ENCODE results near the gene SIAH2. TPM values are rescaled to one million over a fixed set of nuclear protein-coding genes. Genes with fewer than 3 reads are reported as not detected.
A peak's percentile ranks its signal among the peaks of the same experiment; 100 is the strongest.

The SIAH2 gene
- total RNA-seq, 1 donor = 30.2 TPM

DNA sequence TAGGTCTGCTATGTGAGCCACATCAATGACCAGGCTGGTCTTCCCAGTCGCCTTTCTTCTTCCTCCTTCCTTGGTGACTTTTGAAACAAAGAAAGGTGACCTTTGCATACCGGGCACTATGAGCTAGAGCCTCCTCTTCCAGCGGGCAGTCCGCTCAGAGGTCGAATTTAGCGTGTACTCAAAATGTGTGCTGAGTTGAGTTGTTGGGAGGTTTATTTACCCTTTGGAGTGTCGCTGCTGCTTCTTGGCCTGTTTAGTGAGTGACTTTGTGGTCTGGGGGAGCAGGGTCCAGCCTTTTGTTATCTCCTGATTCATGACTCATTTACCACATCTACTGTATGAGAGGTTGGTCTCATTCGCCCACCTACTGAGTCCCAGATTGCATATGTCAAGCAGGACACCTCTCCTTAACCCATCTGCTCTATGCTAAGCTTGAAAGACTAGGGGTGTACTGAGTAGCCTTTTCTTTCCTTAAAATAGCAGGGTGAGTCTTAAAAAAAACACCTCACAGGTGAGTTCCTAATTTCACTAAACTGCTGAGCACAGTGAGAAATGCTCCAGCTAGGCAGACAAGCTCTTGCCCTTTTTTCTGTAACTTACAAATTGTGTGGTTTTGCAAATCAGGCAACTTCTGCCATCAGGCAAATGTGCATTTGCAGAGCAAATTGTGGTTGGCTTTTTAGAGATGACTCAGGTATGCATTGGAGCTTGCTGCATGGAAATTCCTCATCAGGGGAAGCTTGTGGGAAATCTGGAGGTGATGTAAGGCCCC, 3.2 kb upstream of the SIAH2 start:
- no peak for TF ChIP-seq CTCF (IDR thresholded peaks at IDR 0.05; ENCODE audit: insufficient read depth, low read depth, low read length)
- H3K4me3 ChIP-seq (ENCODE audit: low read depth, low read length) = no peak overlapping the region
- no peak for DNase-seq (ENCODE audit: low read depth)

- DNase-seq (ENCODE audit: low read depth) = no peak
- H3K4me3 ChIP-seq (ENCODE audit: low read depth, low read length) = no peak overlapping the region
- no peak for TF ChIP-seq CTCF (IDR thresholded peaks at IDR 0.05; ENCODE audit: insufficient read depth, low read depth, low read length)
These were observed 2.0 kb upstream of the SIAH2 start for GRCh38 chr3:150764967-150765366.

- no peak for TF ChIP-seq CTCF (IDR thresholded peaks at IDR 0.05; ENCODE audit: insufficient read depth, low read depth, low read length)
- H3K4me3 ChIP-seq (ENCODE audit: low read depth, low read length) = peak overlapping the region; percentile 91
- DNase-seq (ENCODE audit: low read depth) = no peak
These were observed 1.6 kb upstream of the SIAH2 start for GRCh38 chr3:150764566-150764965.

DNA sequence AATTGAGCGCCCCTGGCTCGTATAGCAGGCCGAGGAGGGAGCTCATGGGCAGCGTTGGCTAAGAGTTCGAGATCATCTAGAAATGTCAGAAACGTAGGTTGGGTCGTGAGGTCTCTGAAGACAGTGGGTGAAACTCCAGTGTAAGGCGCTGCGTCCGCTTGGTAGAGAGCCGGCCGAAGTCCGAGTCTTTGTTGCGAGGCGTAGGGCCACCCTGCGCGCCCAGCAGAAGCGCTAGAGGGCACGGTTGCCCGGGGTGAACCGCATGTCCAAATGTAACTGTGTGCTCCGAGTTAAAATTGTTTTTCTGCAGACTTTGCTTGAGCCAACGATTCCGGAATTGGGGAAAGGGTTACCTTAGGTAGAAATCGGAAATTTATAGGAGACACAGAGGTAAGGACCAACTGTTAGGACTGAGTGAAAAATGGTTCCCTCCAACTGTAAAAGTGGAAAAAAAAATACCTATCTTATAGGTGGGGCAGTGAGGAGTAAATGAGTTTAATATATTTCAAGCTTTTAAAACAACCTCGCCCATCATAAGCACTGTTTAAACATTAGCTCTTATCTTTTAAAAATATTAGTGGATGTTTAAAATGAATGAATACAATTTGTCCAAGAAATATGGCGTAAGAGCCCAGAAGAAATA, 993 bp upstream of the SIAH2 start:
- peak; percentile 51 for TF ChIP-seq CTCF (IDR thresholded peaks at IDR 0.05; ENCODE audit: insufficient read depth, low read depth, low read length)
- peak; percentile 62 for DNase-seq (ENCODE audit: low read depth)
- peak overlapping the region; percentile 91 for H3K4me3 ChIP-seq (ENCODE audit: low read depth, low read length)

DNA sequence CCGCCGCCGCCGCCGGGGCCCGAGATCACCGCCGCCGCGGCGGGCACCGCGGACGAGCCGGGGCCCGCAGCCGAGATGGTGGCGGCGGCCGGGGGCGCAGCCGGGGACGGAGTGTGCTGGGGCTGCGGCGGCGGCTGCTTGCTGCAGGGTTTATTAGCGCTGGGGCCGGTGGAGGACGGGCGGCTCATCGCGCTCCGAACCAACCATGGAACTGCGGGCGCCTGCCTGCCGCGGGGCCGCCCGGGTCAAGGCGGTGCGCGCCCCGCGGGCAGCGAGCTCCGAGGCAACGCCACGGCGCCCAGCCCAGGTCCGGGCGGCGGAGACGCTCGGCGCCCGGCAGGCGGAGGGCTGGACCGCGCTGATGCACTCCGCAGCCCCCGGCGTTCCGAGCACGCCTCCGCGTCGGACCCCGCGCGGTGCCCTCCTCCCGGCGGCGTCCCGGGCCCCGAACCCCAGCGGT, 277 bp downstream of the SIAH2 start:
- no peak for TF ChIP-seq CTCF (IDR thresholded peaks at IDR 0.05; ENCODE audit: insufficient read depth, low read depth, low read length)
- H3K4me3 ChIP-seq (ENCODE audit: low read depth, low read length) = peak overlapping the region; percentile 91
- no peak for DNase-seq (ENCODE audit: low read depth)

DNA sequence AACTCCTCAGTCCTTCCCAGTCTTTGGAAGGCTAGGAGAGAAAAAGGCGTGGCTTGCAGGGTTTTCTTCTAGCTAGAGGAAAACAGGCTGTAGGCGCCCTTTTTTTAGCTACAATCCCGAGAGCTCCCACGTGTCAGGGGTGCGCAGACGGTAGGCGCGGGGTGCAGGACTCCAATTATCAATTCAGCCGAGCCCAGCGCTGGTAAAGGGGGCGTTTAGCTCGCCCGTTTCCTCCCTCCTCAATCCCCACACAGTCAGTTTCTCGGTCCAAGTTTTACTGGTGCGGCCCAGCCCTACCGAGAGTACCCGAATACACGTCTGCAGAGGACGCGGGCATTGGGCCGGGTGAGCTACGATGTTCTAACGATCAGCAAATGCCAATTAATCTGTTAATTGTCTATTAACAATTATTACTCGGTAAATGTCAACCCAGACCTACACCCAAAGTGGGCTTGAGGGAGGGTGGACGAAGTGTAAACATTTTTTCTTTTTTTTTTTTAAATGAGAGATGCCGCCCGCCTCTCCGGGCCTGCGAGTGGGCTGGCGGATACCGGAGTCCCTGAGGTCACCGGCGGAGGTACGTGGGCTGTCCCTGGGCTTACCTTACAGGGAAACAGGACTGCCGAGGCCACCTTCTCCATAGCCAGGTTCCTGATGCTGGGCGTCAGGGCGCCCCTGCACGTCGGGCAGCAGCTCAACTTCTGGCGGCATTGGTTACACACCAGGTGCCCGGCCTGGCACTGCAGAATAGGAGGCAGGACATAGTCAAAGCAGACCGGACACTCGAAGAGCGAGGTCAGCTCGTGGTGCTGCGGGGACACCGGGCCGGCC, 923 bp downstream of the SIAH2 start:
- peak; percentile 80 for DNase-seq (ENCODE audit: low read depth)

More for the DNA sequence above, 923 bp downstream of the SIAH2 start:
- no peak for TF ChIP-seq CTCF (IDR thresholded peaks at IDR 0.05; ENCODE audit: insufficient read depth, low read depth, low read length)
- peak overlapping the region; percentile 91 for H3K4me3 ChIP-seq (ENCODE audit: low read depth, low read length)
